GM19468 (cell line): ENCODE data around the gene GOT1.

Source experiments
- ATAC-seq: cut with Tn5 transposase; IDR thresholded peaks from one replicate; pipeline ENCODE4 v1.9.1; 2021; ENCODE audit warnings: mild to moderate bottlenecking, moderate library complexity, moderate number of reproducible peaks; ENCODE audit not compliant: unreplicated experiment; ENCODE audit errors: extremely low read depth

The GOT1 gene

GRCh38 chr10:99403674-99404073 lies 26.8 kb downstream of the GOT1 start:
- no peak for ATAC-seq

GRCh38 chr10:99399664-99400063 lies 30.8 kb downstream of the GOT1 start:
- ATAC-seq = no peak

GRCh38 chr10:99396471-99396870 lies 34.0 kb downstream of the GOT1 start:
- ATAC-seq = no peak

GRCh38 chr10:99395750-99396445 lies 34.5 kb downstream of the GOT1 start:
- no peak for ATAC-seq

GRCh38 chr10:99394761-99395386 lies 35.5 kb downstream of the GOT1 start:
- ATAC-seq = no peak

- no peak for ATAC-seq
Measured at GRCh38 chr10:99394256-99394655, 36.2 kb downstream of the GOT1 start.

- ATAC-seq = no peak
Measured at GRCh38 chr10:99393683-99394082, 36.7 kb downstream of the GOT1 start.

- ATAC-seq = no peak
Measured at GRCh38 chr10:99393036-99393435, 37.4 kb downstream of the GOT1 start.

GRCh38 chr10:99391346-99391745 lies 39.1 kb downstream of the GOT1 start:
- ATAC-seq = no peak

- no peak for ATAC-seq
Measured at GRCh38 chr10:99389729-99390480, 40.5 kb downstream of the GOT1 start.

GRCh38 chr10:99387541-99387940 lies 42.9 kb downstream of the GOT1 start:
- ATAC-seq = no peak

- no peak for ATAC-seq
Measured at GRCh38 chr10:99387071-99387470, 43.4 kb downstream of the GOT1 start.

- ATAC-seq = no peak
Measured at GRCh38 chr10:99382176-99382575, 48.2 kb downstream of the GOT1 start.

GRCh38 chr10:99375426-99375825 lies 55.0 kb downstream of the GOT1 start:
- ATAC-seq = no peak

- ATAC-seq = no peak
Measured at GRCh38 chr10:99374972-99375371, 55.5 kb downstream of the GOT1 start.

GRCh38 chr10:99374526-99374925 lies 55.9 kb downstream of the GOT1 start:
- no peak for ATAC-seq

GRCh38 chr10:99372546-99373271 lies 57.7 kb downstream of the GOT1 start:
- ATAC-seq = no peak

- ATAC-seq = peak; percentile 63
Measured at GRCh38 chr10:99370993-99371392, 59.4 kb downstream of the GOT1 start.

GRCh38 chr10:99369551-99369950 lies 60.9 kb downstream of the GOT1 start:
- ATAC-seq = no peak

GRCh38 chr10:99369126-99369525 lies 61.3 kb downstream of the GOT1 start:
- no peak for ATAC-seq

- no peak for ATAC-seq
Measured at GRCh38 chr10:99368646-99369045, 61.8 kb downstream of the GOT1 start.
